HG03342 (cell line): Measurements from ENCODE around the gene PRKAG2.

Experiments used
- ATAC-seq: cut with Tn5 transposase; IDR thresholded peaks from one replicate; pipeline ENCODE4 v1.9.1; 2021; ENCODE audit warnings: mild to moderate bottlenecking, moderate library complexity; ENCODE audit not compliant: unreplicated experiment

PRKAG2 gene

DNA sequence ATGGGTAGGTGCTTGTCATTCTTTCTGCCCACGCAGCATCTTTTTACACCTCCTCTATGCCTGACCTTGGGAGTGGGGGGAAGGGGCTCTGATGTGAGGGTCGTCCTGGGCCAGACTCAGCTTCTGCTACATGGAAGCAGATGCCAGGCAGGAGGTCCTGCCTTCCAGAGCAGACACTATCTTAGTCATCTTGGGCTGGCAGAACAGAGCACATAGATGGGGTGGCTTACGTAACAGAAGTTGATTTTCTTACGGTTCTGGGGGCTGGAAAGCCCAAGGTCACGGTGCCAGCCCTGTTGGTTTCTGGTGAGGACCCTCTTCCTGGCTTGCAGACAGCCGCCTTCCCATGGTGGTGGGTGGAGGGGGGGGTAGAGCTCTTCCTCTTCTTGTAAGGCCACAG lies 159.0 kb downstream of the PRKAG2 start:
- ATAC-seq: no peak

GRCh38 chr7:151717415-151717814 lies 159.5 kb downstream of the PRKAG2 start:
- ATAC-seq: no peak

- ATAC-seq: no peak
Observed at GRCh38 chr7:151716323-151716722, 160.6 kb downstream of the PRKAG2 start.

GRCh38 chr7:151715666-151716315 lies 161.1 kb downstream of the PRKAG2 start:
- no peak for ATAC-seq

DNA sequence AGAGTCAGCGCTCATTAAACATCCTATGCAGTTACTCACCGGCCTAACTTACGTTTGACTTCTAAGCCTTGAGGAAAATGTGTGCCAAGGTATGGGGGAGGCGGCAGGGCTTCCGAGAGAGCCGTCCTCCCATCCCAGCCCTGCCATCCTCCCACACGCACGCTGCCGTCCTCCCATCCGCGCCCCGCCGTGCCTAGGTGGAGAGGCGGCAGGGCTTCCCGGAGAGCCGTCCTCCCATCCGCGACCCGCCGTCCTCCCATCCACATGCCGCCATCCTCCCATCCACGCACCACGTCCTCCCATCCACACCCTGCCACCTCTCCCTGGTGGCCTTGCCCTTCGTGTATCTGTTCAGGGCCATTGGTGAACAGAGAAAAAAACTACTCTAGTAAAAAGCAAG lies 162.7 kb downstream of the PRKAG2 start:
- no peak for ATAC-seq

GRCh38 chr7:151712810-151713125 lies 164.1 kb downstream of the PRKAG2 start:
- no peak for ATAC-seq

DNA sequence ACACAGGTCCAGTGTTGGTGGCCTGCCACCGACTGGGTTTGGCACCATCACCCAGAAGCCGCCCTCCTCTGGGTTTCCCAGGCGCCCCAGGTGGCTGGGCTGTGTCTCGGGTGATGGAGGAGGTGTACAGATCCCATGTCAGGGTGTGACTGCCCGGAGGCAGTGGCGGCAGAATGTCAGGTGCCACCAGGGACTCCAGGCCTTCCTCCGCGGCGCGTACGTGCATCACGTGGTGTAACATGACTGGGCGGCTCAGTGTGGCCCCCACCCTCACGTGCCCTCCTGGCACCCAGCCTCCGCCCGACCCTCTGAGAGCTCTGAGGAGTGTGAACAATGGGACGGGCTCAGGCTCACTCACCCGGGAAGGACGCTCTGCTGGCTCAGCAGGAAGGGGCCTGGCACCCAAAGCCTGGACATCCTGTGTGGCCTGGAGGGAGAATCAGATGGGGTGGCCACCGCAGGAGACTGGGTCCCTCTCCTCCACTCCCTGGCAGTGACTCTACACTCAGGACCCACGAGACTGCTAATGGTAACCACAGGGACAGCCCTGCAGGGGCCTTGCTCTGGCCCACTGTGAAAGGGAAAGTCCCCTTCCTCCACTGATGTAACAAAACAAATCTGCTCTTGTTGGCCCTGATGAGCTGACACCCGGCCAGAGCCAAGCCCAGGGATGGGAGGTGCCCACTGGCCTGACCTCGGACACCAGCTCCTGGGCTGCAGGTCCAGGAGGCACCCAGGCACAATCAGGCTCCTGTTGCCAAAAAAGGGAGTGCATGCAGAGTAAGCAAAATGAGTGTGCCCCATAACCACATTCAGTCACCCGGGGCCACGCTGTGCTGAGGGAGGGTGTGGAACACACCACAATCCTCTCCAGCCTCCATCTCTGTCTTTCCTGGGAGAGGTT lies 164.8 kb downstream of the PRKAG2 start:
- ATAC-seq: no peak

DNA sequence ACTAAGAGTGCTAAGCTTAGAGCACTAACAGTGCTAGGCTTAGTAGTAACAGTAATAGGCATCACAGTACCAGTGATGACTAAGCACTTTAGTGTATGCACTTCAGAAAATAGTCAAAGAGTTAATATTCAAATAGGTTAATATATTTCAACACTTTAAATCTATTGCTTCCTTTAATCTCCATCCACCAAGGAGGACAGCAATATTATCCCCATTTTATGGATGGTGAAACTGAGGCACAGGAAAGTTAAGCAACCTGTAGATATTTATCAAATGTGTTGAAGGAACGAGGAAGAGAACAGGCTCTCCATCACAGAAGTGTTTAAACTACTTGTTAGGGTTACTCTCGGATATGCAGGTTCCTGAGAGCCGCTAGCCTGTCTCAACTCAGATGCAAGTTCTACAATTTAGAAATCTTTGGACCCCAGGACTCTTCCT lies 165.5 kb downstream of the PRKAG2 start:
- no peak for ATAC-seq

- ATAC-seq: no peak
Observed at GRCh38 chr7:151710646-151711434, 166.1 kb downstream of the PRKAG2 start.

DNA sequence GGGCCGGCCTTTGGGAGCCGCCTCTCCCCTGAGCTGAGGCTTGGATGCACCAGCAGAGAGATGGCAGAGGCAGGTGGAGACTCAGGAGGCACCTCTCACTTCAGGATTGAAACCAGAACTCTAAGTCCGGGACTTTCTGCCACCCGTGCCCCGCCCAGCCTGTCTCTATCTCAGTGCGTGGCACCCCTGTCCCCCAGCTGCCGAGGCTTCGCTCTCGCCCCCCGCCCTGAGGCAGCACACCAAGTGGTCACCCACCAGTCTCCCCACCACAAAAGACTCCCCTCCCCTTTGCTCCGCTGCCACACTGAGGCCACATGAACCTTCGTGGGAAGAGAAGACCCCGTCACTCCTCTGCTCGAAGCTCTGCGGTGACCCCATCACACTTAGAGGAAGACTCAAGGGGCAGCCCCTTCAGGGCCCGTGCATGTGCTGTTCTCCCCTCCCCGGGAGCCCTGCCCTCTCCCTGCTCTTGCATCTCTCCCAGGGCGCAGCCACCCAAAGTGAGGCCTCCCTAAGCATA lies 166.7 kb downstream of the PRKAG2 start:
- ATAC-seq: no peak

DNA sequence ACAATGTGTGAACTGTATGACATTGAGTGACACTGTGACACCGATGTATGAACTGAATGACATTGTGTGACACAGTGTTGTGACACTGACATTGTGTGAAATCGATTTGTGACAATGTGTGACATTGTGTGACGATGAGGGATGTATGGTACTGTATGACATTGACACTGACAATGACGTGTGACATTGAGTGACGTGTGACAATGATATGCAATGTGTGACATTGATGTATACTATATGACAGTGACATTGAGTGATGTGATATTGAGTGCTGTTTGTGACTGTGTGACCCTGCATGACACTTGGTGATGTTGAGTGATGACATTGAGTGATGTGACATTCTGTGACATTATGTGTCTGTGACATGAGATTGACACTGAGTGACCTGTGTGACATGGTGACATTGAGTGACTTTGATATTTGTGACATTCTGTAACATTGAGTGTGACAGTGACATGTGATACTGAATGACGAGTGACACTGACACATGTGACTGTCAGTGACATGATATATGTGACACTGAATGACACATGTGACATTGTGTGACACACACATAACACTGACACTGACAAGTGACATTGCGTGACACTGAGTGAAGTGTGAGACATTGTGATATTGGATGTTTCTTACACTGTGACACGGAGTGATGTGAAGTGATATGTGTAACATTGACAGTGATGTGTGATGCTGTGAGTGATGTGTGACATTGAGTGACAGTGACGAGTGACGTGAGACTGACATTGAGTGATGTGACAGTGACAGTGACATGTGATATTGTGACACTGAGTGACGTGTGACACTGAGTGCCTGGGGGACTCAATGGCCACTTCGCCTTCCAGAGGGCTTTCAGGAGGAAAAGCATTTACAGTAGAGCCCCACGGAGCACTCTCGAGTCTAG lies 167.5 kb downstream of the PRKAG2 start:
- no peak for ATAC-seq

GRCh38 chr7:151708610-151709009 lies 168.3 kb downstream of the PRKAG2 start:
- ATAC-seq: no peak

- no peak for ATAC-seq
Observed at GRCh38 chr7:151707757-151708156, 169.2 kb downstream of the PRKAG2 start.

- ATAC-seq: no peak
Observed at GRCh38 chr7:151707105-151707469, 169.8 kb downstream of the PRKAG2 start.

DNA sequence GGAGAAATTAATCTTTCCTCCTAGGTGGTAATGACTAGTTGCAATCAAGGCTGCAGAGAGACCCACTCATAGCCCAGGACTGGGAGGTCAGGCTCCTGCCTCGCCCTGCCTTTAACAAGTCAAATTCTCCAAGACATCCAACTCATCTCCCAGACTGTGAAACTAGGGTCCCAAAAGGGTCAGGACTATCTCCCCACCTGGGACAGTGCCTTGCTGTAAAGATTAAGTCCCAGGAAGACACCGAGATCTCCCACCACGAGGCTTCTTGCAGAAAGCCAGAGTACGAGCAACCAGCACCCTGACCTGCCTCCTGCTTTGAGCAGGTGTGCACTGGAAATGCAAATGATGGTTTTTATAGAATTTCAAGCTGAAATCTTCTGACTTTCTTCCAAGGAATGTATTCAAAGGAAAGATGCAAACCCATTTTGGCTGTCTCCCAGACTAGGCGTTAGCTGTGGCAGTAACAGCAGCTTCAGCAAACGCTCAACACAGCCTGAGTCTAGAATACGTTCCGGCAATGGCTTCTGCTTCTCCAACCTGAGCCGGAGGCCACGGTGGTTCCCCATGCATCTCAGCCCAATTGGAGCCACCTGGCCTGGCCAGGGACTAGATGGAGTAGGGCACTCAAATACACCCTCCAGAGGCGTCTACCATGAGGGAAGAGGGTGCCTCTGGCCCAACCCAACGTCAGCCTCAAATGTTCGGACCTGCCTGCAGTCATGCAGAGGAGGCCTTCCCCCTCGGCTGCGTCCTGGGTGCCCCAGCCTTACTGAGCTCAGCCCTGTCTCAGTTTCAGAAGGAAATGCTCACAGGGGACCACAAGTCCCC lies 170.4 kb downstream of the PRKAG2 start:
- ATAC-seq: no peak

DNA sequence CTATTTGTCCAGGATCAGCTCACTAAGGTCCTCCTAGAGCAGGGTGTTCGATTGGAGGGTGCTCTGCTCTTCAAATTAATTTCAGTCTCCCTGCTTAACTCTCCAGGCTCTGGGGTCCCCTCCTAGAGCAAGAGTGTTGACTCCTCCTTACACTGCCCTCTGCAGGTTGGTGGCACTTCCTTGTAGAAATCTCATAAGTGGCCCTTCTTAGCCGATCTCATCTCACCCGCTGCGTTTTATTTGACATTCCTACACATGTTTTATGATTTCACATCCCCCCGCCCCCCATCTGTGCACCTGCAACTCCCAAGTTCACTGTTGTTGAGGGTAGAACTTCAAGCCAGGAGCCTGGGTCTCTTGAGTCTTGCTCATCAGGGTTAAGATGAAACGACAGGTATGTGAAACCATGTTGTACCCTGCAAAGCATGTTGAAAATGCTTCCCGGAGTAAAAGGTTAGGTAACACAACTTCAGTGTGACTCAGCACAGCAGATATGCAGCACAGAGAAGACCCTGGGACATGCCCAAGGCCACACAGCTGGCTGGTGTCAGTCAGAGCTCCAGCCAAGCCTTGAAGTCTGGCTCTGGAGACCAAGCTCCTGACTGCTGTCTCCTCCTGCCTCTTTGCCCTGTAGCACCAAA lies 171.2 kb downstream of the PRKAG2 start:
- ATAC-seq: no peak

- no peak for ATAC-seq
Observed at GRCh38 chr7:151704960-151705635, 171.8 kb downstream of the PRKAG2 start.

- ATAC-seq: no peak
Observed at GRCh38 chr7:151704299-151704959, 172.5 kb downstream of the PRKAG2 start.
